HEK293 (cell line): ENCODE data around the gene RBBP8NL.

ENCODE experiments used
- CTCF ChIA-PET: fragments of 350-600 bp; formaldehyde crosslinking; extraction: SDS; loops from one replicate; lab custom pipeline; 2021; ENCODE audit warnings: antibody characterized with exemption; lab: Yijun Ruan, JAX
- POLR2A ChIA-PET: fragments of 300-600 bp; formaldehyde crosslinking; extraction: SDS; loops from one replicate; lab custom pipeline; 2020; ENCODE audit warnings: antibody characterized with exemption, inconsistent platforms; lab: Yijun Ruan, JAX
- H3K27ac ChIP-seq: fragments of 200-500 bp; sonication (Bioruptor generic); 2 replicates; pipeline ENCODE4 v1.5.1; 2014; ENCODE audit warnings: low read depth, low read length, control low read depth, inconsistent platforms; ENCODE audit errors: extremely low read depth
- H3K36me3 ChIP-seq, 2 experiments: fragments of 200-500 bp in 1 of 2; sonication (Bioruptor generic) in 1 of 2; 1 replicate in 1 of 2; 2 replicates in 1 of 2; pipeline ENCODE4 v1.5.1; 2014 to 2017; ENCODE audit warnings: inconsistent platforms in 2 of 2, low read length in 2 of 2; ENCODE audit not compliant: control insufficient read depth in 2 of 2, insufficient read depth in 1 of 2
- H3K4me1 ChIP-seq: fragments of 200-500 bp; sonication (Bioruptor generic); 2 replicates; pipeline ENCODE4 v1.5.1; 2014; ENCODE audit warnings: mild to moderate bottlenecking, low read length, inconsistent platforms; ENCODE audit not compliant: control insufficient read depth, insufficient read depth
- H3K4me3 ChIP-seq: 2 replicates; pipeline ENCODE4 v1.5.1; 2011; ENCODE audit warnings: low read depth, mild to moderate bottlenecking, control low read depth, low read length, moderate library complexity
- H3K9me3 ChIP-seq: fragments of 200-500 bp; sonication (Bioruptor generic); 2 replicates; pipeline ENCODE4 v1.5.1; 2014; ENCODE audit warnings: low read depth, low read length, inconsistent platforms; ENCODE audit not compliant: control insufficient read depth, insufficient read depth
- FEZF1 ChIP-seq: fragments of 450-650 bp; formaldehyde crosslinking; IDR thresholded peaks from 2 replicates; pipeline ENCODE4 v1.5.1; 2016; ENCODE audit warnings: missing biosample characterization, missing genetic modification characterization
- KLF8 ChIP-seq: fragments of 450-650 bp; formaldehyde crosslinking; IDR thresholded peaks from 2 replicates; pipeline ENCODE4 v1.5.1; 2016; ENCODE audit warnings: missing biosample characterization, missing genetic modification characterization
- PRDM4 ChIP-seq: fragments of 450-650 bp; formaldehyde crosslinking; IDR thresholded peaks from 2 replicates; pipeline ENCODE4 v1.5.1; 2017; ENCODE audit warnings: missing biosample characterization, missing genetic modification characterization
- YY2 ChIP-seq: fragments of 450-650 bp; formaldehyde crosslinking; IDR thresholded peaks from 2 replicates; pipeline ENCODE4 v1.5.1; 2016; ENCODE audit warnings: missing biosample characterization, missing genetic modification characterization
- ZNF394 ChIP-seq: fragments of 450-650 bp; formaldehyde crosslinking; IDR thresholded peaks from 2 replicates; pipeline ENCODE4 v1.5.1; 2016; ENCODE audit warnings: missing biosample characterization, missing genetic modification characterization, mild to moderate bottlenecking, moderate library complexity, borderline replicate concordance
- ZNF404 ChIP-seq: fragments of 450-650 bp; formaldehyde crosslinking; IDR thresholded peaks from 2 replicates; pipeline ENCODE4 v1.5.1; 2017; ENCODE audit warnings: missing biosample characterization, missing genetic modification characterization
- ZNF416 ChIP-seq: fragments of 450-650 bp; formaldehyde crosslinking; IDR thresholded peaks from 2 replicates; pipeline ENCODE4 v1.5.1; 2016; ENCODE audit warnings: missing biosample characterization, missing genetic modification characterization
- ZNF621 ChIP-seq: fragments of 450-650 bp; formaldehyde crosslinking; IDR thresholded peaks from 2 replicates; pipeline ENCODE4 v1.5.1; 2017; ENCODE audit warnings: missing biosample characterization, missing genetic modification characterization
- ZNF629 ChIP-seq: fragments of 450-650 bp; formaldehyde crosslinking; IDR thresholded peaks from 2 replicates; pipeline ENCODE4 v1.5.1; 2017; ENCODE audit warnings: missing biosample characterization, missing genetic modification characterization
- ZNF639 ChIP-seq: fragments of 450-650 bp; formaldehyde crosslinking; IDR thresholded peaks from 2 replicates; pipeline ENCODE4 v1.5.1; 2016; ENCODE audit warnings: missing biosample characterization, missing genetic modification characterization
- ZNF660 ChIP-seq: fragments of 450-650 bp; IDR thresholded peaks from 2 replicates; pipeline ENCODE4 v1.5.1; 2018; ENCODE audit warnings: missing biosample characterization, mild to moderate bottlenecking, missing genetic modification characterization
- ZSCAN4 ChIP-seq: fragments of 450-650 bp; formaldehyde crosslinking; IDR thresholded peaks from 2 replicates; pipeline ENCODE4 v1.5.1; 2017; ENCODE audit warnings: missing biosample characterization, missing genetic modification characterization
- TF ChIP-seq, protein P1 (sequence below): fragments of 450-650 bp; formaldehyde crosslinking; IDR thresholded peaks from 2 replicates; pipeline ENCODE4 v1.5.1; 2016; ENCODE audit warnings: missing biosample characterization, missing genetic modification characterization
- TF ChIP-seq, protein P2 (sequence below): fragments of 450-650 bp; formaldehyde crosslinking; IDR thresholded peaks from 2 replicates; pipeline ENCODE4 v1.5.1; 2017; ENCODE audit warnings: missing biosample characterization, missing genetic modification characterization
- TF ChIP-seq, protein P3 (sequence below): fragments of 450-650 bp; formaldehyde crosslinking; optimal IDR thresholded peaks from 2 replicates; pipeline ENCODE3; 2016; ENCODE audit warnings: missing biosample characterization, mild to moderate bottlenecking, missing genetic modification characterization
- TF ChIP-seq, protein P4 (sequence below): fragments of 450-650 bp; formaldehyde crosslinking; IDR thresholded peaks from 2 replicates; pipeline ENCODE4 v1.5.1; 2016; ENCODE audit warnings: missing biosample characterization, missing genetic modification characterization

The RBBP8NL gene

DNA sequence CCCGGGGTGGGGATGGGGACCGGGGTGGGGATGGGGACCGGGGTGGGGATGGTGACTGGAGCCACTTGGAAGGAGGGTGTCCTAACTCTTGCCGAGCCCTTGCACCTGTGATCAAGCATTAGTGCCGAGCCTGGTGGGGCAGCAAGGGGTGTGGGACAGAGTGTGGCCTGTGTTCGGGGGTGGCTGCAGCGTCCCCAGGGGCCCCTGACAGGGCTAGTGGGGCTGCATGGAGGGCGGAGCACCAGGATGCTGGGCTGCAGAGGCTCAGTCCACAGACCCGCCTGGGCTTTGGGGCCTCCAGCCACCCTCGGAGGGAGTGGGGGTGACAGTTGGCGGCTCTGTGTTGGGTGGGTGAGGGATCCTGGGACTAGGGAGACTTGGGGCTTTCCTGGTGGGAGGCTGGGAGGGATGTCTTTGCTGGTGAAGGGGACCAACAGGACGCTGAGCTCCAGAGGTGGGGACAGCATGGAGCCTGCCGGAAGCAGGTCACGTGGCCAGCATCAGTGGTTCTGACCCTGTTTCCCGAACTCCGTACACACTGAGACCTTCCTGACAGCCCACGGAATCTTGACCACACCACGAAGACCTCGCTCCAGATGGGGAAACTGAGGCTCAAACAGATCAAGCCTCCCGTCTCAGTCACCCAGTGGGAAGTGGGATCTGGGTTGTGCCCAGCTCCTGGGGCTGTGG is 4.6 kb downstream of the RBBP8NL start:
- H3K27ac ChIP-seq = no peak overlapping the region
- TF ChIP-seq, protein P1, sequence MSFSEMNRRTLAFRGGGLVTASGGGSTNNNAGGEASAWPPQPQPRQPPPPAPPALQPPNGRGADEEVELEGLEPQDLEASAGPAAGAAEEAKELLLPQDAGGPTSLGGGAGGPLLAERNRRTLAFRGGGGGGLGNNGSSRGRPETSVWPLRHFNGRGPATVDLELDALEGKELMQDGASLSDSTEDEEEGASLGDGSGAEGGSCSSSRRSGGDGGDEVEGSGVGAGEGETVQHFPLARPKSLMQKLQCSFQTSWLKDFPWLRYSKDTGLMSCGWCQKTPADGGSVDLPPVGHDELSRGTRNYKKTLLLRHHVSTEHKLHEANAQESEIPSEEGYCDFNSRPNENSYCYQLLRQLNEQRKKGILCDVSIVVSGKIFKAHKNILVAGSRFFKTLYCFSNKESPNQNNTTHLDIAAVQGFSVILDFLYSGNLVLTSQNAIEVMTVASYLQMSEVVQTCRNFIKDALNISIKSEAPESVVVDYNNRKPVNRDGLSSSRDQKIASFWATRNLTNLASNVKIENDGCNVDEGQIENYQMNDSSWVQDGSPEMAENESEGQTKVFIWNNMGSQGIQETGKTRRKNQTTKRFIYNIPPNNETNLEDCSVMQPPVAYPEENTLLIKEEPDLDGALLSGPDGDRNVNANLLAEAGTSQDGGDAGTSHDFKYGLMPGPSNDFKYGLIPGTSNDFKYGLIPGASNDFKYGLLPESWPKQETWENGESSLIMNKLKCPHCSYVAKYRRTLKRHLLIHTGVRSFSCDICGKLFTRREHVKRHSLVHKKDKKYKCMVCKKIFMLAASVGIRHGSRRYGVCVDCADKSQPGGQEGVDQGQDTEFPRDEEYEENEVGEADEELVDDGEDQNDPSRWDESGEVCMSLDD (tag by site-specific recombination) = no peak
- TF ChIP-seq ZNF621 (tag by site-specific recombination) = no peak
- TF ChIP-seq, protein P2, sequence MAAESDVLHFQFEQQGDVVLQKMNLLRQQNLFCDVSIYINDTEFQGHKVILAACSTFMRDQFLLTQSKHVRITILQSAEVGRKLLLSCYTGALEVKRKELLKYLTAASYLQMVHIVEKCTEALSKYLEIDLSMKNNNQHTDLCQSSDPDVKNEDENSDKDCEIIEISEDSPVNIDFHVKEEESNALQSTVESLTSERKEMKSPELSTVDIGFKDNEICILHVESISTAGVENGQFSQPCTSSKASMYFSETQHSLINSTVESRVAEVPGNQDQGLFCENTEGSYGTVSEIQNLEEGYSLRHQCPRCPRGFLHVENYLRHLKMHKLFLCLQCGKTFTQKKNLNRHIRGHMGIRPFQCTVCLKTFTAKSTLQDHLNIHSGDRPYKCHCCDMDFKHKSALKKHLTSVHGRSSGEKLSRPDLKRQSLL (tag by site-specific recombination) = no peak
- no peak for TF ChIP-seq ZNF660 (tag by site-specific recombination)
- no peak for TF ChIP-seq ZNF629
- no peak for TF ChIP-seq KLF8 (tag by site-specific recombination)
- TF ChIP-seq FEZF1 (tag by site-specific recombination) = no peak
- TF ChIP-seq ZNF394 (tag by site-specific recombination) = no peak
- TF ChIP-seq ZNF639 (tag by site-specific recombination) = no peak
- TF ChIP-seq, all 188 proteins: peak for 0
- CTCF ChIA-PET = no interaction called here
- Histone ChIP-seq H3K4me1 (no peaks in the 10 kb centered on the region), H3K9me3 (no peaks in the 10 kb centered on the region), H3K4me3 (no peak overlapping the region), H3K36me3 (no peaks in the 10 kb centered on the region)
- POLR2A ChIA-PET = no interaction called here

DNA sequence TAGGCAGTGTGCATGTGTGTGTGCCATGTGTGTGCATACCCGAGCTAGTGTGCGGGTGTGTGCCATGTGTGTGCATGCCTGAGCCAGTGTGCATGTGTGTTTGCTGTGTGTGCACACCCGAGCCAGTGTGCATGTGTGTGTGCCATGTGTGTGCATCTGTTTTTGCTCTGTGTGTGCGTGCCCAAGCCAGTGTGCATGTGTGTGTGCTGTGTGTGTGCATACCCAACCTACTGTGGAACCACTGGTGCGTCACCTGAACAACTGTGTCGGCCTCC is 5.7 kb downstream of the RBBP8NL start:
- ChIA-PET CTCF (interaction anchor here (0.6 kb wide), 1 partner anchor 22 kb away, joined by 5 read pairs; no protein-coding TSS in a partner anchor), POLR2A (no interaction called here)
- Histone ChIP-seq H3K36me3 (no peaks in the 10 kb centered on the region), H3K4me1 (no peaks in the 10 kb centered on the region), H3K9me3 (no peaks in the 10 kb centered on the region), H3K27ac (no peak overlapping the region), H3K4me3 (no peak overlapping the region)
- no peak for TF ChIP-seq ZNF416 (tag by site-specific recombination)
- TF ChIP-seq ZSCAN4 (tag by site-specific recombination) = peak; percentile 4

GRCh38 chr20:62420846-62421715 is 6.3 kb downstream of the RBBP8NL start:
- POLR2A ChIA-PET = no interaction called here
- no peaks in the 10 kb centered on the region for H3K9me3 ChIP-seq
- H3K36me3 ChIP-seq = no peaks in the 10 kb centered on the region
- H3K4me3 ChIP-seq = no peak overlapping the region
- H3K27ac ChIP-seq = no peak overlapping the region
- CTCF ChIA-PET = interaction anchor here (0.6 kb wide), 1 partner anchor 22 kb away, joined by 5 read pairs; no protein-coding TSS in a partner anchor
- H3K4me1 ChIP-seq = no peaks in the 10 kb centered on the region
- no peak for TF ChIP-seq ZNF404 (tag by site-specific recombination)
- TF ChIP-seq, protein P3, sequence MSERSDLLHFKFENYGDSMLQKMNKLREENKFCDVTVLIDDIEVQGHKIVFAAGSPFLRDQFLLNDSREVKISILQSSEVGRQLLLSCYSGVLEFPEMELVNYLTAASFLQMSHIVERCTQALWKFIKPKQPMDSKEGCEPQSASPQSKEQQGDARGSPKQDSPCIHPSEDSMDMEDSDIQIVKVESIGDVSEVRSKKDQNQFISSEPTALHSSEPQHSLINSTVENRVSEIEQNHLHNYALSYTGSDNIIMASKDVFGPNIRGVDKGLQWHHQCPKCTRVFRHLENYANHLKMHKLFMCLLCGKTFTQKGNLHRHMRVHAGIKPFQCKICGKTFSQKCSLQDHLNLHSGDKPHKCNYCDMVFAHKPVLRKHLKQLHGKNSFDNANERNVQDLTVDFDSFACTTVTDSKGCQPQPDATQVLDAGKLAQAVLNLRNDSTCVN = peak; percentile 21
- TF ChIP-seq, protein P4, sequence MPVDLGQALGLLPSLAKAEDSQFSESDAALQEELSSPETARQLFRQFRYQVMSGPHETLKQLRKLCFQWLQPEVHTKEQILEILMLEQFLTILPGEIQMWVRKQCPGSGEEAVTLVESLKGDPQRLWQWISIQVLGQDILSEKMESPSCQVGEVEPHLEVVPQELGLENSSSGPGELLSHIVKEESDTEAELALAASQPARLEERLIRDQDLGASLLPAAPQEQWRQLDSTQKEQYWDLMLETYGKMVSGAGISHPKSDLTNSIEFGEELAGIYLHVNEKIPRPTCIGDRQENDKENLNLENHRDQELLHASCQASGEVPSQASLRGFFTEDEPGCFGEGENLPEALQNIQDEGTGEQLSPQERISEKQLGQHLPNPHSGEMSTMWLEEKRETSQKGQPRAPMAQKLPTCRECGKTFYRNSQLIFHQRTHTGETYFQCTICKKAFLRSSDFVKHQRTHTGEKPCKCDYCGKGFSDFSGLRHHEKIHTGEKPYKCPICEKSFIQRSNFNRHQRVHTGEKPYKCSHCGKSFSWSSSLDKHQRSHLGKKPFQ (tag by site-specific recombination) = peak; percentile 60; the same call in 1 of the 2 replicates
- TF ChIP-seq PRDM4 (tag by site-specific recombination) = no peak
- no peak for TF ChIP-seq YY2 (tag by site-specific recombination)
